ENCODE data around the gene MEP1A.
"Not testable (repeated sequence)": the region's sequence is repeated elsewhere in the genome, so short reads cannot be mapped to it uniquely, and the experiment has no call there.

DNA sequence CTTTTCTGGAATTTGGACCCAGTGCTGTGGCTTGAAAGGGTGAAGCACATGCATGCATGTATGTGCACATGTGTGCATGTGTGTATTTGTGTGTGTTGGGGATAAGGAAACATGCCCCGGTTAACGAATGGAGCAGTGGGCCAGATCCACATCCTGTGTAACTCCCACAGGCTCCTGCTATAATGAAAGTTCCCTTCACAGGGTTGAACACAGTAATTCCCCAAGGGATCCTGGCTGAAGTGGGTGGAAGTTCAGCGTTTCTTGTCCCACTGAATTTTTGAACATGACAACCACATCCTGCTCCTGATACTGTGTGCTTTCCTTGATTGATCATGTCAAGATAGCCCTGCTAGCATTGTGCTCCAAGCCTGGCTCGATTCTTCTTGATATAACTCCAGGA lies 58.4 kb downstream of the MEP1A start:
- TF ChIP-seq, protein P1, sequence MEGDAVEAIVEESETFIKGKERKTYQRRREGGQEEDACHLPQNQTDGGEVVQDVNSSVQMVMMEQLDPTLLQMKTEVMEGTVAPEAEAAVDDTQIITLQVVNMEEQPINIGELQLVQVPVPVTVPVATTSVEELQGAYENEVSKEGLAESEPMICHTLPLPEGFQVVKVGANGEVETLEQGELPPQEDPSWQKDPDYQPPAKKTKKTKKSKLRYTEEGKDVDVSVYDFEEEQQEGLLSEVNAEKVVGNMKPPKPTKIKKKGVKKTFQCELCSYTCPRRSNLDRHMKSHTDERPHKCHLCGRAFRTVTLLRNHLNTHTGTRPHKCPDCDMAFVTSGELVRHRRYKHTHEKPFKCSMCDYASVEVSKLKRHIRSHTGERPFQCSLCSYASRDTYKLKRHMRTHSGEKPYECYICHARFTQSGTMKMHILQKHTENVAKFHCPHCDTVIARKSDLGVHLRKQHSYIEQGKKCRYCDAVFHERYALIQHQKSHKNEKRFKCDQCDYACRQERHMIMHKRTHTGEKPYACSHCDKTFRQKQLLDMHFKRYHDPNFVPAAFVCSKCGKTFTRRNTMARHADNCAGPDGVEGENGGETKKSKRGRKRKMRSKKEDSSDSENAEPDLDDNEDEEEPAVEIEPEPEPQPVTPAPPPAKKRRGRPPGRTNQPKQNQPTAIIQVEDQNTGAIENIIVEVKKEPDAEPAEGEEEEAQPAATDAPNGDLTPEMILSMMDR (IDR thresholded peaks at IDR 0.05): not testable (repeated sequence)
- TF ChIP-seq POLR2A (IDR thresholded peaks at IDR 0.05; ENCODE audit: low read depth): not testable (repeated sequence)

All from esophagus muscularis mucosa (tissue), 3 donors.